SK-MEL-5 (cell line): ENCODE measurements around the gene EIF2AK2. TPM values are rescaled to one million over a fixed set of nuclear protein-coding genes. Genes with fewer than 3 reads are reported as not detected.
"Not testable (repeated sequence)": the region's sequence is repeated elsewhere in the genome, so short reads cannot be mapped to it uniquely, and the experiment has no call there.

Experiments
- DNase-seq: peaks from one replicate; pipeline ENCODE4 v3.0.0-alpha.2; 2016; ENCODE audit warnings: low read depth, low spot score
- in situ Hi-C: cut with HindIII; loops from 2 replicates; pipeline ENCODE4 v1.10.0; 2016; ENCODE audit warnings: low sequenced_read_pairs, high pct_unique_total_duplicates, low pct_unique_long_range_greater_than_20kb
- polyA plus RNA-seq, 2 experiments: library from polyadenylated mRNA; depleted of rRNA; stranded (reverse); fragments of >200 nt; gene quantifications; 2 replicates each; pipeline ENCODE4 v1.2.3, GENCODE V29; 2015
- total RNA-seq: library from RNA; depleted of rRNA; stranded (reverse); fragments of >200 nt; shearing (Covaris generic); gene quantifications from 2 replicates; pipeline ENCODE4 v1.2.3, GENCODE V29; 2014; rRNA removed

EIF2AK2 gene
- 22.5 and 29.1 TPM in 2 replicates for total RNA-seq
- 21.3 and 31.2 TPM in 2 replicates for polyA plus RNA-seq (2015; cell fraction: cytosol; rRNA removed)
- 19.2 and 24.8 TPM in 2 replicates for polyA plus RNA-seq (2015; cell fraction: nucleus; rRNA removed)

GRCh38 chr2:37156857-37157714 lies at the start of gene EIF2AK2:
EIF2AK2 (minus strand) TSS chr2:37156980; CDS start chr2:37147806, 9,174 bp downstream.
- peak; percentile 91 for DNase-seq
- in situ Hi-C loops, result no loop called here

- DNase-seq, result no peak
- in situ Hi-C loops, result no loop called here
Observed at GRCh38 chr2:37205689-37206341, 49.0 kb upstream of the EIF2AK2 start.

GRCh38 chr2:37205071-37205661 lies 48.4 kb upstream of the EIF2AK2 start:
- in situ Hi-C loops, DNase-seq: not testable (repeated sequence)

- in situ Hi-C loops, result no loop called here
- DNase-seq, result no peak
Observed at GRCh38 chr2:37203708-37204107, 46.9 kb upstream of the EIF2AK2 start.

GRCh38 chr2:37201766-37202165 lies 45.0 kb upstream of the EIF2AK2 start:
- in situ Hi-C loops, result no loop called here
- peak; percentile 28 for DNase-seq

- in situ Hi-C loops, result no loop called here
- no peak for DNase-seq
Observed at GRCh38 chr2:37201208-37201607, 44.4 kb upstream of the EIF2AK2 start.

- in situ Hi-C loops, result no loop called here
- no peak for DNase-seq
Observed at GRCh38 chr2:37198681-37199065, 41.9 kb upstream of the EIF2AK2 start.

GRCh38 chr2:37196320-37197195 lies 39.8 kb upstream of the EIF2AK2 start, which contains the start of gene CEBPZOS:
CEBPZOS (plus strand) TSS chr2:37196496; CDS start chr2:37199705, 3,209 bp downstream.
- in situ Hi-C loops, result no loop called here
- DNase-seq, result peak; percentile 80

- in situ Hi-C loops, DNase-seq: not testable (repeated sequence)
Observed at GRCh38 chr2:37195862-37196319, 39.1 kb upstream of the EIF2AK2 start.

- no peak for DNase-seq
- in situ Hi-C loops, result no loop called here
Observed at GRCh38 chr2:37192551-37192950, 35.8 kb upstream of the EIF2AK2 start.

- in situ Hi-C loops, result no loop called here
- no peak for DNase-seq
Observed at GRCh38 chr2:37191747-37192146, 35.0 kb upstream of the EIF2AK2 start.

- DNase-seq, result no peak
- in situ Hi-C loops, result no loop called here
Observed at GRCh38 chr2:37191253-37191652, 34.5 kb upstream of the EIF2AK2 start.

- peak; percentile 9 for DNase-seq
- in situ Hi-C loops, result no loop called here
Observed at GRCh38 chr2:37190290-37190689, 33.5 kb upstream of the EIF2AK2 start.

- peak; percentile 95 for DNase-seq
- in situ Hi-C loops, result no loop called here
Observed at GRCh38 chr2:37189452-37190153, 32.8 kb upstream of the EIF2AK2 start.

- DNase-seq, result no peak
- in situ Hi-C loops, result no loop called here
Observed at GRCh38 chr2:37188570-37188969, 31.8 kb upstream of the EIF2AK2 start, which contains the start of gene SULT6B1. SULT6B1 (minus strand) TSS chr2:37188670; CDS start chr2:37188640, 30 bp downstream.
